Adrenal gland (tissue), 12 donors: Measurements from ENCODE around the gene SPAG7. TPM values are rescaled to one million over a fixed set of nuclear protein-coding genes. Genes with fewer than 3 reads are reported as not detected.

Experiments used
- DNase-seq, 7 donors: peaks; one replicate each; pipeline ENCODE4 v3.0.0-alpha.2; 2019 to 2020
- H3K27ac ChIP-seq, 5 donors: fragments of 200-600 bp; sonication (generic) in 4 of 5; 1 replicate in 3 of 5; 2 replicates in 2 of 5; pipeline versions ENCODE4 v1.5.1 to v1.8.0; 2016 to 2020; ENCODE audit warnings: mild to moderate bottlenecking in 1 of 5
- H3K27me3 ChIP-seq: fragments of 200-600 bp; 2 replicates; pipeline ENCODE4 v1.8.0; 2021
- H3K36me3 ChIP-seq, 2 donors: fragments of 200-600 bp; replicated peaks in 1 of 2; 1 replicate in 1 of 2; 2 replicates in 1 of 2; pipeline versions ENCODE4 v1.5.1 to v1.8.0; 2018 to 2022
- H3K4me1 ChIP-seq, 2 donors: fragments of 200-600 bp; replicated peaks in 1 of 2; 1 replicate in 1 of 2; 2 replicates in 1 of 2; pipeline versions ENCODE4 v1.5.1 to v1.8.0; 2018 to 2021
- H3K4me3 ChIP-seq, 4 donors: fragments of 200-600 bp; sonication (generic) in 3 of 4; one replicate each; pipeline ENCODE4 v1.5.1; 2016 to 2018
- H3K9me3 ChIP-seq, 3 donors: fragments of 200-600 bp; sonication (generic) in 1 of 3; replicated peaks in 1 of 3; 1 replicate in 2 of 3; 2 replicates in 1 of 3; pipeline versions ENCODE4 v1.5.1 to v1.8.0; 2016 to 2021
- CTCF ChIP-seq, 6 experiments: fragments of 450-650 bp in 4 of 6; fragments of 200-600 bp in 2 of 6; sonication (generic) in 1 of 6; IDR thresholded peaks; 1 replicate in 5 of 6; 2 replicates in 1 of 6; pipeline versions ENCODE4 v1.5.1 to v1.8.0; 2016 to 2021; ENCODE audit warnings: antibody characterized with exemption in 6 of 6, mild to moderate bottlenecking in 2 of 6, moderate library complexity in 1 of 6
- POLR2A ChIP-seq, 2 donors: fragments of 450-650 bp; IDR thresholded peaks; one replicate each; pipeline ENCODE4 v1.6.1; 2017; ENCODE audit warnings: antibody characterized with exemption in 2 of 2, mild to moderate bottlenecking in 2 of 2, moderate library complexity in 1 of 2
- WGBS, 4 donors: extraction: QIAGEN DNeasy Blood & Tissue Kit in 2 of 4; methylation state at CpG; one replicate each; pipeline versions ENCODE4 v1.1.5 to v1.1.7; 2013 to 2017; 5-methylcytosine and 5-hydroxymethylcytosine counted together
- intact Hi-C, 2 donors: fragments of 100-400 bp; cut with DNase I; formaldehyde crosslinking; loops; one replicate each; pipeline versions ENCODE4 v1.14.1 to v1.15.0; 2022 to 2023
- polyA plus RNA-seq, 3 donors: library from polyadenylated mRNA; stranded (reverse); fragments of 200-250 nt in 2 of 3; fragments of 350-450 nt in 1 of 3; fragmentation: Illumina TruSeq in 1 of 3; extraction: RNeasy Lipid Tissue Mini Kit (QIAGEN cat#74804) in 1 of 3; gene quantifications; one replicate each; pipeline ENCODE4 v1.2.3, GENCODE V29; 2013 to 2014
- total RNA-seq, 9 donors: library from RNA; depleted of rRNA in 4 of 9; stranded (reverse); fragments of >200 nt in 4 of 9; fragments of 120-200 nt in 1 of 9; fragmentation: NEBNext Ultra II Directional in 1 of 9; extraction: Animal tissue kit (Norgen Biotek cat#: 25700) in 1 of 9; gene quantifications; one replicate each; pipeline versions ENCODE4 v1.1.0 to v1.2.4, GENCODE V29; 2013 to 2023
- donor health status: healthy with polysubstance abuse.
- donor health status: Bipolar disorder and iron deficiency.
- donor health status: DM: yes; HTN: yes; CAD: no.
- donor health status: DM: no; HTN: no; CAD: no.
- donor health status: DM: no; HTN: no; CAD: no.
- donor health status: DM: yes; HTN: yes; CAD: no.

Gene SPAG7
- total and polyA plus RNA-seq, 12 donors = 44.3 to 120 (median 73.5) TPM

GRCh38 chr17:4974115-4974670 is 6.6 kb upstream of the SPAG7 start:
- H3K4me3 ChIP-seq = no peak overlapping the region
- intact Hi-C loops = no loop called here
- H3K36me3 ChIP-seq = peaks cover 0 to 67% of the 10 kb centered on the region in 2 donors
- TF ChIP-seq POLR2A (IDR thresholded peaks at IDR 0.05) (no peak), CTCF (IDR thresholded peaks at IDR 0.05) (no peak)
- H3K9me3 ChIP-seq = no peaks in the 10 kb centered on the region
- H3K27me3 ChIP-seq = no peaks in the 10 kb centered on the region
- peaks cover under 1 to 15% of the 10 kb centered on the region in 2 donors for H3K4me1 ChIP-seq
- no peak for DNase-seq
- no peak overlapping the region for H3K27ac ChIP-seq
- 82 to 89% (median 88%) methylated on average over 9 of the region's 9 CpGs for WGBS, 4 donors

- Histone ChIP-seq H3K27ac (no peak overlapping the region), H3K27me3 (no peaks in the 10 kb centered on the region), H3K36me3 (peaks cover 0 to 59% of the 10 kb centered on the region in 2 donors), H3K4me3 (no peak overlapping the region), H3K4me1 (peaks cover 7 to 22% of the 10 kb centered on the region in 2 donors), H3K9me3 (no peaks in the 10 kb centered on the region)
- no peak for TF ChIP-seq POLR2A (IDR thresholded peaks at IDR 0.05)
- TF ChIP-seq CTCF (IDR thresholded peaks at IDR 0.05) = no peak
- intact Hi-C loops = no loop called here
- 77 to 86% (median 83%) methylated on average over 10 of the region's 10 CpGs for WGBS, 4 donors
- no peak for DNase-seq
Observed at GRCh38 chr17:4973256-4974114, 5.9 kb upstream of the SPAG7 start.

GRCh38 chr17:4972752-4973151 is 5.1 kb upstream of the SPAG7 start:
- H3K4me1 ChIP-seq = peaks cover 13 to 29% of the 10 kb centered on the region in 2 donors
- intact Hi-C loops = no loop called here
- peaks cover 0 to 52% of the 10 kb centered on the region in 2 donors for H3K36me3 ChIP-seq
- no peaks in the 10 kb centered on the region for H3K9me3 ChIP-seq
- no peak for DNase-seq
- no peak overlapping the region for H3K4me3 ChIP-seq
- WGBS, 4 donors = 85 to 95% (median 87%) methylated on average over 12 of the region's 12 CpGs
- TF ChIP-seq CTCF (IDR thresholded peaks at IDR 0.05) = no peak
- TF ChIP-seq POLR2A (IDR thresholded peaks at IDR 0.05) = no peak
- H3K27me3 ChIP-seq = no peaks in the 10 kb centered on the region
- H3K27ac ChIP-seq = no peak overlapping the region

- intact Hi-C loops = no loop called here
- H3K27me3 ChIP-seq = no peaks in the 10 kb centered on the region
- no peak for DNase-seq
- H3K4me3 ChIP-seq = no peak overlapping the region
- no peaks in the 10 kb centered on the region for H3K9me3 ChIP-seq
- H3K36me3 ChIP-seq = peaks cover 0 to 48% of the 10 kb centered on the region in 2 donors
- 90 to 94% (median 92%) methylated on average over 10 to 12 of the region's 12 CpGs for WGBS, 4 donors
- TF ChIP-seq POLR2A (IDR thresholded peaks at IDR 0.05) (no peak), CTCF (IDR thresholded peaks at IDR 0.05) (no peak)
- peak overlapping the region in 1 of 5 donors; percentile 9 for H3K27ac ChIP-seq
- H3K4me1 ChIP-seq = peaks cover 13 to 29% of the 10 kb centered on the region in 2 donors
Observed at GRCh38 chr17:4972322-4972721, 4.7 kb upstream of the SPAG7 start.
